Activated CD4-positive, alpha-beta T cell treated with anti-CD3 and anti-CD28 coated beads, Interleukin-2, amount 10 ng/mL, durations not matched to agents 24 days and 14 days (primary cell): ENCODE measurements around the gene DISP2. TPM values are rescaled to one million over a fixed set of nuclear protein-coding genes. Genes with fewer than 3 reads are reported as not detected.

ENCODE experiments used
- DNase-seq: peaks from one replicate; pipeline ENCODE4 v3.0.0; 2022
- H3K27ac Mint-ChIP-seq: one replicate; pipeline ENCODE4 v1.8.0; 2022; ENCODE audit warnings: mild to moderate bottlenecking, mixed read lengths
- H3K27me3 Mint-ChIP-seq: one replicate; pipeline ENCODE4 v1.8.0; 2022; ENCODE audit warnings: mixed read lengths
- H3K36me3 Mint-ChIP-seq: one replicate; pipeline ENCODE4 v1.8.0; 2022; ENCODE audit warnings: low read depth, mild to moderate bottlenecking, mixed read lengths
- H3K4me1 Mint-ChIP-seq: one replicate; pipeline ENCODE4 v1.8.0; 2021; ENCODE audit warnings: mixed read lengths
- H3K4me3 Mint-ChIP-seq: one replicate; pipeline ENCODE4 v1.8.0; 2022; ENCODE audit warnings: mild to moderate bottlenecking, moderate library complexity, mixed read lengths
- H3K9me3 Mint-ChIP-seq: one replicate; pipeline ENCODE4 v1.8.0; 2021; ENCODE audit warnings: mixed read lengths
- intact Hi-C: fragments of 100-400 bp; cut with micrococcal nuclease; formaldehyde crosslinking; loops from one replicate; pipeline ENCODE4 v1.15.1; 2023
- total RNA-seq: library from RNA; stranded (reverse); gene quantifications from 2 replicates; pipeline ENCODE4 v1.2.3, GENCODE V29; 2022

Gene DISP2
- total RNA-seq, 1 donor from 2014 or later: 0.05 TPM

DNA sequence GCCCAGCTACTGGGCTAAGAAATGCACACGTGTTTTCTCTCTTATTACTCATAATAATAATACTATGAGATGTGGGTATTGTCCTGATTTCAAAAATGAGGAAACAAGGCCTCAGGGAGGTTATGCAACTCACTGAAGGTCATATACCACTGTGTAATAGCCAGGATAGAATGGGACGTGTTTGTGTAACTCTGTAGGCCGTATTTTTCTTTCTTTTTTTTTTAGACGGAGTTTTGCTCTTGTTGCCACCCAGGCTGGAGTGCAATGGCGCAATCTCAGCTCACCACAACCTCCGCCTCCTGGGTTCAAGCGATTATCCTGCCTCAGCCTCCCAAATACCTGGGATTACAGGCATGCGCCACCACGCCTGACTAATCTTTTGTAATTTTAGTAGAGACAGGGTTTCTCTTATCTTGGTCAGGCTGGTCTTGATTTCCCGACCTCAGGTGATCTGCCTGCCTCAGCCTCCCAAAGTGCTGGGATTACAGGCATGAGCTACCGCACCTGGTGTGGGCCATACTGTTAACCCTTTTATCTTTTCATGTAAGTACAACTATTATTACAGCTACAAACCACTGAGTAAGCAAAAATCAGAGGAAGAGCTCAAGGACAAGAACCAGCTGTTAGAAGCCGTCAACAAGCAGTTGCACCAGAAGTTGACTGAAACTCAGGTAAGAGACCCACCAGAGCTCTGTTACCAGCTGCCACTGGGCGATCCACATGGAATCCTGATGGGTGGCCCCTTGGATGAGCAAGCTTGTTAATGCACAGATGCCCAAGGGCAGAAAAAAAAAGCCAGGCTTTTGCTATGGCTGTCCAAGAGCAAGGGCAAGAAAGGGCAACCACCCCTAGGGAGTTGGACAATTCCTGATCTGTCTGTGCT, 31.2 kb downstream of the DISP2 start:
- peaks cover 68% of the 10 kb centered on the region for H3K36me3 Mint-ChIP-seq
- intact Hi-C loops: no loop called here
- H3K27ac Mint-ChIP-seq: no peak overlapping the region
- peaks cover 11% of the 10 kb centered on the region for H3K4me1 Mint-ChIP-seq
- H3K9me3 Mint-ChIP-seq: no peaks in the 10 kb centered on the region
- H3K4me3 Mint-ChIP-seq: no peak overlapping the region
- no peak for DNase-seq
- H3K27me3 Mint-ChIP-seq: no peaks in the 10 kb centered on the region

DNA sequence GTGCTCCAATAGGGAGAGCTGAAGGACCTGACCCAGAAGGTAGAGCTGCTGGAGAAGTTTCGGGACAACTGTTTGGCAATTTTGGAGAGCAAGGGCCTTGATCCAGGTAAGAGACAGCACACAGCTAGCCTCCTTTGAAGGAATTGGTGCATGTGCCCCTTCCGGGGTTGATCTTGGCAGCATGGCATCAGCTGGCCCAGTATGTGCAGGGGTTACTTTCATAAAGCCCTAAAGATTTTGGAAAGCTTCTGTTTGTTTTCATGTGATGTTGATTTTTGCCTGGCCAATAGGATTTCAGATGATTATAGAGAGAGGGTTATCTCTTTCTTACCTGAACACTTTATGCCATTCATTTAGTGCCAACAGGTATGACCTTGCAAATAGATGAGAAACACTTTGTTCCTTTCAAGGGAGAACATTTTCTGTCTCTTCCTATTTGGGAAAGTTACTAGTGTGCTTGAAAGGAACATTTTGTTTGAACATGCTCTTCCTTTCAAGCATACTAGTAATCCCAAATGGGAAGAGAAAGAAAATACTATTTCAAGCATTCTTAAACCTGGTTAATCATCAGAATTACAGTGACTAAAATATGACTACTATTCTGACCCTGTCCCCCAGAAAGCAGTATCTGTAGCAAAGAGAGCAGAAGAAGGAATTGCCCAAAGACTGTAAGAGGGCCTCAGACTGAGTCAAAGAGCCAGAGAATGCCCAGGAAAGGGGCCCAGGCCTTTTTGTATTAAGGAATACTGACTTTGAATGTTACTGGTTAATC, 32.0 kb downstream of the DISP2 start:
- no peak for DNase-seq
- intact Hi-C loops: no loop called here
- H3K4me3 Mint-ChIP-seq: no peak overlapping the region
- H3K27ac Mint-ChIP-seq: no peak overlapping the region
- H3K27me3 Mint-ChIP-seq: no peaks in the 10 kb centered on the region
- H3K9me3 Mint-ChIP-seq: no peaks in the 10 kb centered on the region
- H3K36me3 Mint-ChIP-seq: peaks cover 69% of the 10 kb centered on the region
- peaks cover 4% of the 10 kb centered on the region for H3K4me1 Mint-ChIP-seq

DNA sequence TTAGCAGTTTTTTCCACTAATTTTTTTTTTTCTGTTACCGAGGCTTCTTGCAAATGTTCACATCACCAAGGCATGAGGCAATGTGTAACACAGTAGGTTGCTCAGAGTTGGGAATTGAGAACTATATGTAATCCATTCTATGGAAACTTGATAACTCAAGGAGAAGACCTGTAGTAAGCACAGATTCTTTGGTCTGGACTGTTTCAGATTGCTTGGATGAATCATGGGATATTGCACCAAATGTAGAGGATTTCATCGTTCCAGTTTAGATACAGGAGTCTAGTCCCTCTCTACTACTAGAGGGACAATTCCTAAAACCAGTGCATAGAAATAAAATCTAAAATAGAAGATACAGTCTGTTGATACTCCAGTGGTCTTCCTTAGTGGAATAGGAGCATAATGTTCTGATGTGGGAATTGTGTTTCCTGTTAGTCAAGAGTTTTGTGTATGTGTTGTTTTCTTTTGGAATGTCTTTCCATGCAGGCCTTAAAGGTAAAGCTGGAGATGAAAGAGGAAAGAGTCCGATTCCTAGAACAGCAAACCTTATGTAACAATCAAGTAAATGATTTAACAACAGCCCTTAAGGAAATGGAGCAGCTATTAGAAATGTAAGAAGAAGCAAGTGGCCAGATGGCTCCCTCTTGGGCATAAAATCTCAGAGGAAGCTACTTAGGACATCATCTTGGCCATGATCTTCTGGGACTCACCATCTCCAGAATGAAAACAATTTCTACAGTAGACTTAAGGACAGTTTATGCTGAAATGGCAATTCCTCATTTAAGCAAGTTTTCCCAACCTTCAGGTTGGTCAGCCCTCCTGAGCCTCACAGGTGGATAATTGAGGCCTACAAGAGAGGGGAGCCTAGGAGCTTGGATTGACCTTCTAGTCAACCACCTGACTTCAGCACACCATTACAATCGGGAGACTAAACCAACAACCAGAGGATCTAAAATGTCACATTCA, 35.2 kb downstream of the DISP2 start:
- Mint-ChIP-seq H3K4me1 (peaks cover 12% of the 10 kb centered on the region), H3K4me3 (no peak overlapping the region), H3K9me3 (no peaks in the 10 kb centered on the region), H3K27ac (no peak overlapping the region), H3K36me3 (peaks cover 52% of the 10 kb centered on the region), H3K27me3 (no peaks in the 10 kb centered on the region)
- DNase-seq: no peak
- intact Hi-C loops: no loop called here

DNA sequence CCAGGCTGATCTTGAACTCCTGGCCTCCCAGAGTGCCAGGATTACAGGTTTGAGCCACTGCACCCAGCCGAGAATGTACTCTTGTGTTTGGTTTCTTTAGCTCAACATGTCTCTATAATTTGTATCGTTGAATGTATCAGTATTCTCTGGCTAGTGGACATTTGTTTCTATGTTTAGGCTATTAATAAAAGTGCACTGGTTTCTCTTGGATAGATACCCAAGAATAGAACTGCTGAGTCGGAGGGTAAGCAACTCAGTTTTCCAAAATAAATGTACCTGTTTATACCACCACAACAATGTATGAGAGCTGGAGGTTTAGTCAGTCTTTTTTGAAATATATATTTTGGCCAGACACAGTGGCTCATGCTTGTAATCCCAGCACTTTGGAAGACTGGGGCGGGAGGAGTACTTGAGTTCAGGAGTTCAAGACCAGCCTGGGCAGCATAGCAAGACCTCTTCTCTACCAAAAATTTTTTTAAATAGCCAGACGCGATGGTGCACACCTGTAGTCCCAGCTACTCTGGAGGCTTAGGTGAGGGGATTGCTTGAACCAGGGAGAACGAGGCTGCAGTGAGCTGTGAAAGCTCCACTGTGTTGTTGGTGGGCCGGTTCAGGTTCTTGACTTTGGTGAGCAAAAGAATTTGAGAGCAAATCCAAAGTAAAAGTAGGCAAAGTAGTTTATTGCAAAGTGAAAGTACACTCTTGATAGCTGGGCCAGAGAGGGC, 39.8 kb downstream of the DISP2 start:
- Mint-ChIP-seq H3K27me3 (no peaks in the 10 kb centered on the region), H3K4me1 (peaks cover 21% of the 10 kb centered on the region), H3K9me3 (no peaks in the 10 kb centered on the region), H3K36me3 (peaks cover 26% of the 10 kb centered on the region), H3K27ac (peak overlapping the region; percentile 72), H3K4me3 (peak overlapping the region; percentile 63)
- intact Hi-C loops: no loop called here
- no peak for DNase-seq

DNA sequence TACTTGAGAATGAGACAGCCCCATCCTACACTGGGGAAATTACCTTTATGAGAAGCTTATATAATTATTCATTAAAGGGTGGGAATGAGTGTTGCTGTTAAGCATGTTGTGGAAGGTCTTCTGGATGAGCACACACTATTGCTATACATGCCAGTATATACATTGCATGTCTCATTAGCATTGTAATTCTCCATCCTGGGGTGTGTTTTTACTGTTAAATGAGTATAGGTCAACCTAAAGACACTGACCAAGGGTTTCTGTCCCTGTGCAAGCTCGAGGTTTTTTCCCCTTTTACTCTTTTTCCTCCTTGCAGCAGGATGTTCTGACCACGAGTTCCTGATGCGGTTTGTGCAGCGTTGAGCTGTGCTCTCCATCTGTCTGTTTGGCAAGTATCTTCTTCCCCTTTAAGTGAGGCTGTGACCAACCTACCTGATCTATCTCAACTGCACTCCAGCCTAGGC, 40.4 kb downstream of the DISP2 start:
- Mint-ChIP-seq H3K9me3 (no peaks in the 10 kb centered on the region), H3K27ac (peak overlapping the region; percentile 72), H3K36me3 (peaks cover 22% of the 10 kb centered on the region), H3K4me3 (peak overlapping the region; percentile 63), H3K4me1 (peaks cover 21% of the 10 kb centered on the region), H3K27me3 (no peaks in the 10 kb centered on the region)
- intact Hi-C loops: no loop called here
- peak; percentile 76 for DNase-seq

DNA sequence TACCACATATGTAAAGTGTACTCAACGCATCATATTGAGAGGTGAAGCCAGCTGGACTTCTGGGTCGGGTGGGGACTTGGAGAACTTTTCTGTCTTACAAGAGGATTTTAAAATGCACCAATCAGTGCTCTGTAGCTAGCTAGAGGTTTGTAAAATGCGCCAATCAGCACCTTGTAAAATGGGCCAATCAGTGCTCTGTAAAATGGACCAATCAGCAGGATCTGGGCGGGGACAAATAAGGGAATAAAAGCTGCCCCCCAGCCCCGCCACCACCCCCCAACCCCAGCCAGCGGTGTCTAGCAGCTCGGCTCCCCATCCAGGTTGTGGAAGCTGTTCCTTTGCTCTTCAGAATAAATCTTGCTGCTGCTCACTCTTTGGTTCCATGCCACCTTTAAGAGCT, 41.4 kb downstream of the DISP2 start:
- DNase-seq: no peak
- Mint-ChIP-seq H3K27me3 (no peaks in the 10 kb centered on the region), H3K27ac (no peak overlapping the region), H3K4me1 (peaks cover 27% of the 10 kb centered on the region), H3K9me3 (no peaks in the 10 kb centered on the region), H3K36me3 (peaks cover 17% of the 10 kb centered on the region), H3K4me3 (no peak overlapping the region)
- intact Hi-C loops: no loop called here

DNA sequence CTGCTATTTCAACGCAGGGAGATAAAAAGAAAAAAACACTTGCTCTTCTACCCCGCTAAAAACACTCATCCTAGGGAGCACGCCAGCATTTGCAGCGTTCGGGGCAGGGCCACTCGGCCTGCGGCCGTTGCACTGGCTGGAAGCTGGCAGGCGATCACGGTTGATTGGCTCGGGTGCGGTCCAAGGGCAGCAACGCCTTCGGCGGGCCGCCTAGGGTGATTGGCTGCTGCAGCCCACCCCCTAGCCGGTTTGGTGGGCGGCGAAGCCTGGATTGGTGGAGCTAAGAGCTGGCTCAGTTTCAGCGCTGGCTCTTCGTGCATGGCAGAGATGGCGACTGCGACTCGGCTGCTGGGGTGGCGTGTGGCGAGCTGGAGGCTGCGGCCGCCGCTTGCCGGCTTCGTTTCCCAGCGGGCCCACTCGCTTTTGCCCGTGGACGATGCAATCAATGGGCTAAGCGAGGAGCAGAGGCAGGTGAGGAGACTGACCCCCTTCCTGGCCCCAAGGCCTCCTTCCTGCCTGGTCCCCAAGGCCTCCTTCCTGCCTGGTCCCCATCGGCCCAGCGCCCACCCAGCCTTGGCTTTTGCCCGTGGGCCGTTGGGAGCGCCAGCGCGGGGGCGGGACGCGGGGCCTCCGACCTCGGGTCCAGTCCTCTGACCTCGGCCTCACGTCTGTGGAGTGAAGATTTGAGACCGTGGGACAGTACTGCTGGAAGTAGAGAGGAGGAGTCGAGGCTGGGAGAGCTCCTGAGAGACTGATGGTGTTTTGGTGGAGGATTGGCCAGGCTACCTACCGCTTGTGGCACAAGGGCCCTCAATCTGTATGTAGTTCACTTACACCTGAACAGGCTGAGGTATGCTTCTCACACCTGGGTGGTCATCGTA, 47.7 kb downstream of the DISP2 start, which contains the start of gene IVD:
Gene IVD, plus strand, starts transcription at position 295 of the 881 bp plus-strand sequence. Its CDS starts 33 bp downstream, at position 328.
- H3K4me1 Mint-ChIP-seq: peaks cover 41% of the 10 kb centered on the region

DNA sequence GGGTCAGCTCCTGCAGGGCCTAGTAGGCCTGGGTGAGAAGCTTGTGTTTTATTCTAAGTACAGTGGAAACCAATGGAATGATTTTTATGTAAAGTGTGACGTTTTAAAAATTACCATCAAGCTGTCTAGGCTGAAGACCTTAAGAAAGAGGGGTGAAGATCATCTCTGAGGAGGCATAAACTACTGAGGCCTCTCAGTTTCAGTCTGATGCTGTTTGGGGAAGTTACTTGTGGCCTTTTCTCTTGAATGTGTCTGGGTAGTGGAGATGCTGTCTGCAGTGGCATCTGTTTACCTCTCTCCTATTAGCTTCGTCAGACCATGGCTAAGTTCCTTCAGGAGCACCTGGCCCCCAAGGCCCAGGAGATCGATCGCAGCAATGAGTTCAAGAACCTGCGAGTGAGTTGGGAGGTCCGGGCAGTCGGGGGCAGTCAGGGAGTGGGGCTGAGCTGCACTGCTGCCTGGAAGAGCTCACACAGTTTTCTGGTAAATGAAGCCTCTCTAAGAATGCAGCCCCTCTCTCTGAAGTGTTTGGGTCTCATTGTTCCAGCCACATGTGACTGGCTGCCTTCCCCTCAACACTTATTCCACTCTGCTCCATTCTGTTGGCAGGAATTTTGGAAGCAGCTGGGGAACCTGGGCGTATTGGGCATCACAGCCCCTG, 49.4 kb downstream of the DISP2 start:
- intact Hi-C loops: loop anchor here (5.0 kb wide), 1 partner anchor 35 kb away; the partner anchor contains the start of gene BAHD1
- peak; percentile 56 for DNase-seq
- Mint-ChIP-seq H3K36me3 (peaks cover 33% of the 10 kb centered on the region), H3K4me1 (peaks cover 43% of the 10 kb centered on the region), H3K9me3 (no peaks in the 10 kb centered on the region), H3K4me3 (peak overlapping the region; percentile 41), H3K27ac (peak overlapping the region; percentile 31), H3K27me3 (no peaks in the 10 kb centered on the region)

More for the DNA sequence above, 47.7 kb downstream of the DISP2 start, which contains the start of gene IVD:
- H3K27me3 Mint-ChIP-seq: no peaks in the 10 kb centered on the region
- H3K4me3 Mint-ChIP-seq: peak within 1 kb of the TSS; percentile 82
- intact Hi-C loops: loop anchor here (2.0 to 5.0 kb wide), 2 partner anchors 23 to 37 kb away; partner anchors contain the start of genes BAHD1 and KNSTRN
- no peaks in the 10 kb centered on the region for H3K9me3 Mint-ChIP-seq
- peak; percentile 94 for DNase-seq
- peak within 1 kb of the TSS; percentile 77 for H3K27ac Mint-ChIP-seq
- peaks cover 20% of the 10 kb centered on the region for H3K36me3 Mint-ChIP-seq

DNA sequence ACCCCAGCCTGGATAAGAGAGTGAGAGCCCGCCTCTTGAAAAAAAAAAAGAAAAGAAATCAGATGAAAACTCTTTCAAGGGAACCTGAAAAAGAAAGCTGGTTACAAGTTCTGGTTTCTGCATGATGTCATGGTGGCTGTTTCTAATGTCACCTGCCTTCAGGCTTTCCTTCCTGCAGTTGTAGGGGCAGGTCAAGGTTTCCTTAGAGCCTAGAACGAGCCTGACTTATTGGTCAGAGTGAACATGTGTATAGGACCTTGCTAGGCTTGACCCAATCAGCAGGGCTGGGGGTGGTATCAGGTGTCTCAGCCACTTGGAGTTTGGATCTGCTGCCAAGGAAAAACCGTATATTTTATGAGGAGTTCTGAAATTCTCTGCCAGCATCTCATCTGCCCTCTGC, 51.3 kb downstream of the DISP2 start:
- peaks cover 38% of the 10 kb centered on the region for H3K4me1 Mint-ChIP-seq
- H3K9me3 Mint-ChIP-seq: no peaks in the 10 kb centered on the region
- no peak overlapping the region for H3K27ac Mint-ChIP-seq
- H3K27me3 Mint-ChIP-seq: no peaks in the 10 kb centered on the region
- peaks cover 34% of the 10 kb centered on the region for H3K36me3 Mint-ChIP-seq
- intact Hi-C loops: loop anchor here (5.0 kb wide), 1 partner anchor 33 kb away; the partner anchor contains the start of gene BAHD1
- no peak overlapping the region for H3K4me3 Mint-ChIP-seq
- peak; percentile 68 for DNase-seq

DNA sequence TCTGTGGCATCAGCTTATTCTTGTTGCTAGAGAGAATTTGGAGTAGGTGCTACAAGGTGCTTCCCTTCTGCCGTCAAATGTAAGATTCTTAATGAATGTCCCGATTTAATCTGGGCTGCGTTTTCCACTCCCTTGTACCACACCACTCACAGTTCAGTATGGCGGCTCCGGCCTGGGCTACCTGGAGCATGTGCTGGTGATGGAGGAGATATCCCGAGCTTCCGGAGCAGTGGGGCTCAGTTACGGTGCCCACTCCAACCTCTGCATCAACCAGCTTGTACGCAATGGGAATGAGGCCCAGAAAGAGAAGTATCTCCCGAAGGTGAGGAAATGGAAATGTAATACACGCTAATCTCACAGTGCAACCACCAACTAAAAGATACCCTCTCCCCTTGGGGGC, 52.5 kb downstream of the DISP2 start:
- Mint-ChIP-seq H3K27ac (no peak overlapping the region), H3K9me3 (no peaks in the 10 kb centered on the region), H3K4me1 (peaks cover 29% of the 10 kb centered on the region), H3K27me3 (no peaks in the 10 kb centered on the region), H3K4me3 (no peak overlapping the region), H3K36me3 (peaks cover 39% of the 10 kb centered on the region)
- no peak for DNase-seq
- intact Hi-C loops: no loop called here

DNA sequence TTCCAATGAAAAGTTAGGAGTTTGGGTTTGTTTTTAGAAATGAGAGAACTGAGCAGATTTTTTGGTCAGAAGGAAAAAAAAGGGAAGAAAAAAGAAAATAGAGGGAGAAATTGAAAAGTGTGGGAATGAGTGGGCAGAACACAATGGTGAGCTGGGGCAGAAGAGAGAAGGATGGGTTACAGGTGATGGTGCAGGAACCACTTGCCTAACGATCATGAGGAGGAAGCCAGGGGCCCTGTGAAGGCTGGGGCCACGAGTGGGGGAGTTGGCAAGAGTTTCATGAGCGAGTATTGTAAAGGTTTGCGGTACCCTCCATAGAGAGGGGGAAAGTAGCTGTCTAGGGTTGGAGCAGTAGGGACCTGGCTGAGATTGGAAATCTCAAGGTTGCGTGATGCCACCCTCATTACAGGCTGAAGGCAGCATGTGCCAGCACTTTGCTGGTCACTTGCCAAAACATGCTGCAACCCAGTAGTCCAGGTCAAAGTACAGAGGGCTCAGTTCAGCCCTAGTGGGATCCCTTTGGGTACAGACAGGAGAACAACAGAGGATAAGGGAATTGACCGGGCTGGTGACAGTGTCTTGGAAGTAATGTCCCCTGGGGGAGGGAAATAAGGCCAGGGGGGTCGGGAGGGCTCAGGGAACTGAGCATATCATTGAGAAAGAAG, 54.2 kb downstream of the DISP2 start:
- no peaks in the 10 kb centered on the region for H3K27me3 Mint-ChIP-seq
- no peak overlapping the region for H3K27ac Mint-ChIP-seq
- peaks cover 43% of the 10 kb centered on the region for H3K36me3 Mint-ChIP-seq
- H3K4me3 Mint-ChIP-seq: no peak overlapping the region
- no peaks in the 10 kb centered on the region for H3K9me3 Mint-ChIP-seq
- intact Hi-C loops: no loop called here
- H3K4me1 Mint-ChIP-seq: peaks cover 22% of the 10 kb centered on the region
- DNase-seq: no peak
